Effector memory CD8-positive, alpha-beta T cell (primary cell): ENCODE measurements around the gene KIAA0232.

Experiments used
- ATAC-seq: fragments of 150-1000 bp; cut with Tn5 transposase; replicated peaks from 2 replicates; pipeline ENCODE4 v1.10.0; 2021; ENCODE audit warnings: mild to moderate bottlenecking, moderate library complexity
- DNase-seq, 3 experiments: peaks; one replicate each; pipeline ENCODE4 v3.0.0; 2021
- H3K27ac Mint-ChIP-seq, 2 donors: one replicate each; pipeline ENCODE4 v1.8.0; 2022; ENCODE audit warnings: mild to moderate bottlenecking in 2 of 2, mixed read lengths in 2 of 2, moderate library complexity in 2 of 2
- H3K27me3 Mint-ChIP-seq, 2 donors: one replicate each; pipeline ENCODE4 v1.8.0; 2022; ENCODE audit warnings: mixed read lengths in 2 of 2
- H3K36me3 Mint-ChIP-seq: one replicate; pipeline ENCODE4 v1.8.0; 2022; ENCODE audit warnings: mild to moderate bottlenecking, moderate library complexity, mixed read lengths; ENCODE audit not compliant: insufficient read depth
- H3K4me1 Mint-ChIP-seq, 2 donors: one replicate each; pipeline ENCODE4 v1.8.0; 2022; ENCODE audit warnings: low read depth in 2 of 2, mixed read lengths in 2 of 2
- H3K4me3 Mint-ChIP-seq, 2 donors: one replicate each; pipeline ENCODE4 v1.8.0; 2022; ENCODE audit warnings: mild to moderate bottlenecking in 2 of 2, mixed read lengths in 2 of 2, moderate library complexity in 2 of 2
- H3K9me3 Mint-ChIP-seq, 2 donors: one replicate each; pipeline ENCODE4 v1.8.0; 2022; ENCODE audit warnings: mixed read lengths in 2 of 2
- total RNA-seq, 9 experiments: gene quantifications; one replicate each; lab custom pipeline; 2026; lab: John Stamatoyannopoulos, UW

The KIAA0232 gene
- total RNA-seq: 67.1 to 133 (median 88.3) reads per million in 9 experiments

GRCh38 chr4:6782147-6782845, at the start of gene KIAA0232:
Gene KIAA0232 (plus strand): TSS chr4:6782727. CDS start chr4:6824454, 41,727 bp downstream.
- H3K27me3 Mint-ChIP-seq: no peaks in the 10 kb centered on the region
- H3K4me1 Mint-ChIP-seq: peaks cover 43 to 49% of the 10 kb centered on the region in 2 donors
- ATAC-seq (peak; percentile 74), DNase-seq (peak; percentile 82 to 88 (median 84))
- peak within 1 kb of the TSS; percentile 83 to 87 for H3K4me3 Mint-ChIP-seq
- H3K27ac Mint-ChIP-seq: peak within 1 kb of the TSS; percentile 78 to 87
- H3K9me3 Mint-ChIP-seq: no peaks in the 10 kb centered on the region
- peaks cover 26% of the 10 kb centered on the region for H3K36me3 Mint-ChIP-seq

DNA sequence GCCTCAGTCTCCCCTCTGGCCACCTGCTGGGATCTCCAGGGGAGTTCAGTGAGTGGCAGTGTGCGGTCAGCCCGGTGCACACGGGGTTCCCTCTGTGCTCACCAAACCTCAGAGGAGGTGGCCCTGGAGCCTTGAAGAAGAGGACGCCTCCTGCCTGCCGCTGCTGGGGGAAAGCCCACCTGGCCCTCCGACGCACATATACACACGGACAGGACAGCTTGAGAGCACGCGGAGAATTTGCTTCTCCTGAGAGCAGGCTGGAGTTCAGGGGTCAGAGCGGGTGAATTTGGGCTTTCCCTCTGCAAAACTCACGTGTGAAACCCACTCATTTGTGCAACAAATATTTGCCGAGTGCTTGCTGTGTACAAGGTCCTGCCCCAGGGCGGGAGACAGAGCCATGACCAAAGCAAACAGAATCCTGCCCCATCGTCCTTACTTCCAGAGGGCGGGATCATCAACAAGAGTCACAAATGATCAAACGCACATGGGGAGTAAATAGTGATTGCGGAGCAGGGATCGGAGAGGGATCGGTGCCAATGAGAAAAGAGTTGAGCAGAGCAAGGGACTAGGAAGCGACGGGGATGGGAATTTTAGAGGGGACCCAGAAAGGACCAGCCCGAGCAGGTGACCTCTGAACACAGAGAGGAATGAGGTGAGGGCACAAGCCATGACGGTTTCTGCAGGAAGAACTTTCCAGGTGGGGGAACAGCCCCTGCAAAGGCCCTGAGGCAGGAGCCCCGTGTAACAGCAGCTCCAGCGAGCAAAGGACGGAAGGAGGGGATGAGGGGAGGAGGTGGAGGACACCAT, 49.0 kb upstream of the KIAA0232 start:
- DNase-seq (no peak), ATAC-seq (no peak)
- Mint-ChIP-seq H3K9me3 (no peaks in the 10 kb centered on the region), H3K27ac (no peak overlapping the region), H3K36me3 (no peaks in the 10 kb centered on the region), H3K4me1 (no peaks in the 10 kb centered on the region), H3K4me3 (no peak overlapping the region), H3K27me3 (peaks cover 0 to 17% of the 10 kb centered on the region in 2 donors)

DNA sequence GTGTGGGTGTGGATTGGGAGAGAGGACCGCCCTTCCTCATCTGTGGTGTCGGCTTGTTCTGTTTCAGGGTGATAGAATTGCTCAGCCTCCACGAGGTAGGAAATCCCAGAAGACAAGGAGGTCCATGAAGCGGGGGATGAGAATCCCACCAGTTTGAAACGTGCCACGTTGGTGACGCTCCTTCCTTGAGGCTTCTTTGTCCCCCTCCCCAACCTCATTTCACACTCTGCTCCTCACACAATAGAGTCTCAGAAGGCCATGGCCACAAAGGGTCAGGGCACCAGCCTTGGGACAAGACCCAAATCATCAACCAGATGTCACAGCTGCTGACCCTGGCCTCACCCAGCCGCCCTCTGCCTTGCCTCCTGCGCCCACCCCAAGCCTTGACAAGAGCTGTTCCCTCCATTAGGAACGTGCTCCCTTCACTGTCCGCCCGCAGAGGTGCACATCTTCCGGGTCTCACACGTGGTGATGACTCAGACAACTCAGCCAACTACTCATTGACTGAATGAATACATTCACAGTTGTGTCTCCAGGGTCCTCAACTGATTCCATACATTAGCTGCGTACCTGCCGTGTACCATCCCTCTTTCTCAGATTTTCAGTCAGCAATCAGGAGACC, 48.3 kb upstream of the KIAA0232 start:
- H3K4me3 Mint-ChIP-seq: no peak overlapping the region
- peaks cover 2 to 17% of the 10 kb centered on the region in 2 donors for H3K27me3 Mint-ChIP-seq
- DNase-seq: no peak
- H3K36me3 Mint-ChIP-seq: no peaks in the 10 kb centered on the region
- H3K27ac Mint-ChIP-seq: no peak overlapping the region
- no peaks in the 10 kb centered on the region for H3K4me1 Mint-ChIP-seq
- H3K9me3 Mint-ChIP-seq: no peaks in the 10 kb centered on the region
- ATAC-seq: no peak

DNA sequence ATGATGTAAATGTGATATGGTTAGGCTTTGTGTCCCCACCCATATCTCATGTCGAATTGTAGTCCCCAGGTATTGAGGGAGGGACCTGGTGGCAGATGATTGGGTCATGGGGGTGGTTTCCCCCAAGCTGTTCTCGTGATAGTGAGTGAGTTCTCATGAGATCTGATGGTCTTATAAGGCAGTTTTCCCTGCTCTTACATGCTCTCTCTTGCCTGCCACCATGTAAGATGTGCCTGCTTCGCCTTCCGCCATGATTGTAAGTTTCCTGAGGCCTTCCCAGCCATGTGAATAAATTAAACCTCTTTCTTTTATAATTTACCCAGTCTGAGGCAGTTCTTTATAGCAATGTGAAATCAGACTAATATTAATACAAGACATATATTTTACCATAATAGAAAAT, 42.6 kb upstream of the KIAA0232 start:
- ATAC-seq: no peak
- no peak overlapping the region for H3K27ac Mint-ChIP-seq
- H3K4me3 Mint-ChIP-seq: no peak overlapping the region

GRCh38 chr4:6740347-6740746, 42.2 kb upstream of the KIAA0232 start:
- ATAC-seq: no peak
- H3K27me3 Mint-ChIP-seq: peaks cover 0 to 6% of the 10 kb centered on the region in 2 donors
- H3K4me3 Mint-ChIP-seq: no peak overlapping the region

More for the DNA sequence above, 42.6 kb upstream of the KIAA0232 start:
- Mint-ChIP-seq H3K4me1 (no peaks in the 10 kb centered on the region), H3K27me3 (peaks cover 0 to 6% of the 10 kb centered on the region in 2 donors), H3K9me3 (no peaks in the 10 kb centered on the region), H3K36me3 (no peaks in the 10 kb centered on the region)
- DNase-seq: no peak

DNA sequence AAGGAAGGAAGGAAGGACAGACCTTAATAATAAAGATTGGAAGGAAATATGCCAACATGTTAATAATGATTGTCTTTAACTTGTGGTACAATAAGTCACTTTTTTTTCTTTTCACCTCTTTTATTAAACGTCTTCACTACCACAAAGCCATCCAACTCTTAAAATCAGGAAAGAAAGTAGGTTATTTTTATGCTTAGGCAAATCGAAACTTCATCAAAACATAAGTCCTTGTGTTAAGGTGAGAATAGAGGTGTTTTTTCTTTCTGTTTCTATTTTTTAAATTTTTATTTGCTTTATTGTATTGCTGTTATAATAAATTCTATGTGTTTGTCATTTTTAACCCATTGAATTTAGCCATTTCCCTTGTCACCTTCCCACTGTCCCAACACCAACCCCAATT, 40.0 kb upstream of the KIAA0232 start:
- Mint-ChIP-seq H3K4me3 (no peak overlapping the region), H3K36me3 (no peaks in the 10 kb centered on the region), H3K9me3 (no peaks in the 10 kb centered on the region)

More at GRCh38 chr4:6740347-6740746, 42.2 kb upstream of the KIAA0232 start:
- no peak overlapping the region for H3K27ac Mint-ChIP-seq
- no peak for DNase-seq
- no peaks in the 10 kb centered on the region for H3K9me3 Mint-ChIP-seq
- H3K4me1 Mint-ChIP-seq: no peaks in the 10 kb centered on the region
- H3K36me3 Mint-ChIP-seq: no peaks in the 10 kb centered on the region

DNA sequence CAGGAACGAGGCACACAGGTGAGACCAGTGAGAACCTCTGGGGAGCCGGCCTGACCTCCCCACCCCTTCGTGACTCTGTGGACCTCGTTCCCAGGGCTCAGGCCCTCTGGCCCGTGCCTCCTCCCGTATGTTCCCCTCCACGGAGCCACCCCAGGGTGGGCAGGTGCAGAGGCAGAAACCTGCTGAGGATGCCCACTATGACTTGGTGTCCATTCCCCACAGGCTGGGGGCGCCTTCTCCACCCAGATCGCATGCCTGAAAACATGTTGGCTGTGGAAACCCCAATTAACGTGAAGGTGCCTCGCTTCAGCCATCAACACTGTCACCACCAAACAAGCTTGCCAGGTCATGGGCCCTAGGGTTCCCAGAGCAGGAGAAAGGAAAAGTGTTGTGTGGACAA, 39.5 kb upstream of the KIAA0232 start:
- Mint-ChIP-seq H3K4me1 (no peaks in the 10 kb centered on the region), H3K4me3 (no peak overlapping the region), H3K27me3 (peaks cover 0 to 6% of the 10 kb centered on the region in 2 donors), H3K9me3 (no peaks in the 10 kb centered on the region), H3K36me3 (no peaks in the 10 kb centered on the region), H3K27ac (no peak overlapping the region)
- ATAC-seq (no peak), DNase-seq (no peak)

More for the DNA sequence above, 40.0 kb upstream of the KIAA0232 start:
- DNase-seq (no peak), ATAC-seq (no peak)
- Mint-ChIP-seq H3K27ac (no peak overlapping the region), H3K27me3 (peaks cover 0 to 6% of the 10 kb centered on the region in 2 donors), H3K4me1 (no peaks in the 10 kb centered on the region)

GRCh38 chr4:6746721-6747293, 35.7 kb upstream of the KIAA0232 start:
- Mint-ChIP-seq H3K27me3 (no peaks in the 10 kb centered on the region), H3K36me3 (peaks cover 3% of the 10 kb centered on the region), H3K27ac (no peak overlapping the region), H3K9me3 (no peaks in the 10 kb centered on the region), H3K4me3 (no peak overlapping the region), H3K4me1 (peaks cover 4 to 6% of the 10 kb centered on the region in 2 donors)
- ATAC-seq (no peak), DNase-seq (no peak)

DNA sequence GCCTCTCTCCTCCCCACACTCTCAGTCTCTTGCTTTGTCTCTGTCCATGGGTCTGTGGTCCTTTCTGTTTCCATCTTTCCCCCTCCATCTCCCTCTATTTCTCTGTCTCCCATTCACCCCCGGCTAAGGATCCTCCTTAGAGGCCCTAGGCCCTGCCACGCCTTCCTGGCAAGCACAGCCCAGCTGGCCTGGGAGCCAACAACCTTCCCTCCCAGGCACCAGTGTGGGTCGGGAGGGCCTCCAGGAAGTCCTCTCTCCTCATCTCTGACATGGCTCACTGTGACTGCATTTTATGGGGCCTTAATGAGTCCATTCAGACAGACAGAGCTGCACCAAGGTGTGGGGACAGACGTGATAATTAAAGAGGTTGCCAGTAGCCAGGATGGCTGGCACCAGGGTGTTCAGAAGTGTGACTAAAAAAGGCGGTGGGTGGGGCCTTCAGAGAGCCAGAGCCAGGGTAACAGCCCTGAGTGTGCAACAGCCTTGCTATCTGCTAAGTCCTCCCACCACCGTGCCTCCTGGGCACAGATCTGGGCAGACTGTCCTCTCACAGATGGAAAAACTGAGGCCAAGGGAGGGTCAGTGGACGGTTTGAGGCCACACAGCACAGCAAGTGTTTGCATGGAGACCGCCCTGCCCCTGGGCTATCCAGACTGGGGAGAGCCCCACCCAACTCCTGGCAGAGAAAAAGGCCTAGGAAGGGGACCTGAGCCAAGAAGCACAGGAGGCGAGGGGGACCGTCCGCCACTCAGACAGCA, 35.1 kb upstream of the KIAA0232 start:
- ATAC-seq: no peak
- H3K4me3 Mint-ChIP-seq: no peak overlapping the region
- H3K27me3 Mint-ChIP-seq: no peaks in the 10 kb centered on the region
- no peak overlapping the region for H3K27ac Mint-ChIP-seq
- DNase-seq: no peak
- H3K36me3 Mint-ChIP-seq: peaks cover 4% of the 10 kb centered on the region
- H3K4me1 Mint-ChIP-seq: peaks cover 9% of the 10 kb centered on the region in 2 donors
- H3K9me3 Mint-ChIP-seq: no peaks in the 10 kb centered on the region

DNA sequence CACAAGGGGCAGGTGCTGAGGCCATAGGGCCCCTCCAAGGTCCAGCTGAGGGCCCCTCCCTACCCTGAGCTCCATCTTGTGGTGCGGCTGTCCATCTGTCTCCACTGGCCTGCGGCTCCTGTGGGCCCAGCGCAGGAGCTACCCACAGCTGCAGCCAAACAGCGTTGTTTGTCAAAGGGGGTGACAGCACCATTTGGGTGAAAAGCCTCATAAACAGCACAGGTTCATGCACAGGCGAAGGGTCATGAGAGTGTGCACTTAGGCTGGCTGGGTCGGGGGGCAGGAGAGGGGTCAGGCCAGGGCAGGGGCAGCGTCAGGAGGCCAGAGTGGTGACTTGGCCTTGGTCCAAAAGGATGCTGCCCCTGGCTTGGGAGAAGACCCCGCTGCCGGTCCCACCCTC, 34.2 kb upstream of the KIAA0232 start:
- no peaks in the 10 kb centered on the region for H3K9me3 Mint-ChIP-seq
- peaks cover 4% of the 10 kb centered on the region for H3K36me3 Mint-ChIP-seq
- H3K27ac Mint-ChIP-seq: no peak overlapping the region
- ATAC-seq (no peak), DNase-seq (no peak)
- H3K4me1 Mint-ChIP-seq: peaks cover 9% of the 10 kb centered on the region in 2 donors
- no peak overlapping the region for H3K4me3 Mint-ChIP-seq
- H3K27me3 Mint-ChIP-seq: no peaks in the 10 kb centered on the region

DNA sequence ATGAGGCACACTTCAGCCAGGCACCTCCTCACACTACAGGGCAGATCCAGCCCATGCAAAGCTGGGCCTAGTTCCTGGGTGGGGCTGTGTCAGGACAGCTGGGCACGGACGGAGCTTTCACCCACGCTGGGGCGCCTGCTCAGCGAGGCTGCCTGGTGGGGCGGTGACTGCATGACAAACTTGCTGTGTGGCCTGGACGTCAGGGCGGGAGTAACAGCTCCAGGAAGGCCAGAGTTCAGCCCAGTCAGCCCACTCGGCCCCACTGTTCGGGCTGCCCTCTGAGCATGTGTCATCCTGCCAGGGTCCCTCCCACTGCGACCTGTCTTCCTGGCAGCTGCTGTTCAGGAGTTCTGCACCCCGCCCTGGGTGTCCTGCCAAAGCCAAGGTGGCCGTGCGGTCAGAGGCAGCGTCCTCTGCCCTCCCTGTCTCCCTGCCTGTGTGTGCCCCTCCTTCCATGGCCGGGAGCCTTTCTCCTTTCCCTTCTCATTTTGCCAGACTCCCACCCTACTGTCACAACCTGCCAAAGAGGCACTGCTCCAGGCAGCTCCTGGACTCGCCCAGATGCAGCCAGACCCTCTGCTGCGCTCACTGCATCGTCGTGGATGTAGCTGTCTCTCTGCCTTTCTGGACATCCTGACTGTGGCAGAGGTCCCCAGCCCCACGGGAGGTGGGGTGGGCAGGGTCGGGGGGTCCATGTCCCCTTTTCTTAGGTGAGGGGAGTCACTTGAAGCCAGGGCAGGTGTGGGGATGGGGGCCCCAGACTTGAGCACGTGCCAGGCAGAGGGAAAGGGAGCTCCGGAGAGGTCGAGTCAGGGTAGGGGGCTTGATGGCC, 33.0 kb upstream of the KIAA0232 start:
- DNase-seq: no peak
- Mint-ChIP-seq H3K9me3 (no peaks in the 10 kb centered on the region), H3K27me3 (no peaks in the 10 kb centered on the region), H3K4me1 (peaks cover 9% of the 10 kb centered on the region in 2 donors), H3K4me3 (no peak overlapping the region), H3K27ac (peak overlapping the region; percentile 62 to 73), H3K36me3 (peaks cover 4% of the 10 kb centered on the region)
- no peak for ATAC-seq
